Fibroblast of skin of right biceps (primary cell): Measurements from ENCODE around the gene OLFML2A.
A peak's percentile ranks its signal among the peaks of the same experiment; 100 is the strongest.

ENCODE experiments used
- DNase-seq: peaks from one replicate; pipeline ENCODE4 v3.0.0-alpha.2; 2013

Gene OLFML2A

GRCh38 chr9:124857533-124858162 is 80.7 kb downstream of the OLFML2A start:
- no peak for DNase-seq

GRCh38 chr9:124858330-124859046 is 81.6 kb downstream of the OLFML2A start:
- no peak for DNase-seq

GRCh38 chr9:124859803-124860581 is 83.1 kb downstream of the OLFML2A start:
- no peak for DNase-seq

- no peak for DNase-seq
Observed at GRCh38 chr9:124860582-124861341, 83.8 kb downstream of the OLFML2A start.

- DNase-seq: peak; percentile 95
Observed at GRCh38 chr9:124861342-124862229, 84.7 kb downstream of the OLFML2A start, which contains the start of the genes ARPC5L and RPL35. ARPC5L (plus strand) TSS chr9:124862130; CDS start chr9:124869291, 7,161 bp downstream. RPL35 (minus strand) TSS chr9:124861957; CDS start chr9:124861912, 45 bp downstream.

GRCh38 chr9:124863371-124863871 is 86.5 kb downstream of the OLFML2A start:
- DNase-seq: no peak
